Effector memory CD8-positive, alpha-beta T cell (primary cell): Measurements from ENCODE around the gene MROH2A.
"Not testable (repeated sequence)": the region's sequence is repeated elsewhere in the genome, so short reads cannot be mapped to it uniquely, and the experiment has no call there.

Experiments used
- ATAC-seq: fragments of 150-1000 bp; cut with Tn5 transposase; replicated peaks from 2 replicates; pipeline ENCODE4 v1.10.0; 2021; ENCODE audit warnings: mild to moderate bottlenecking, moderate library complexity
- DNase-seq, 3 experiments: peaks; one replicate each; pipeline ENCODE4 v3.0.0; 2021
- H3K27ac Mint-ChIP-seq, 2 donors: one replicate each; pipeline ENCODE4 v1.8.0; 2022; ENCODE audit warnings: mild to moderate bottlenecking in 2 of 2, mixed read lengths in 2 of 2, moderate library complexity in 2 of 2
- H3K27me3 Mint-ChIP-seq, 2 donors: one replicate each; pipeline ENCODE4 v1.8.0; 2022; ENCODE audit warnings: mixed read lengths in 2 of 2
- H3K36me3 Mint-ChIP-seq: one replicate; pipeline ENCODE4 v1.8.0; 2022; ENCODE audit warnings: mild to moderate bottlenecking, moderate library complexity, mixed read lengths; ENCODE audit not compliant: insufficient read depth
- H3K4me1 Mint-ChIP-seq, 2 donors: one replicate each; pipeline ENCODE4 v1.8.0; 2022; ENCODE audit warnings: low read depth in 2 of 2, mixed read lengths in 2 of 2
- H3K4me3 Mint-ChIP-seq, 2 donors: one replicate each; pipeline ENCODE4 v1.8.0; 2022; ENCODE audit warnings: mild to moderate bottlenecking in 2 of 2, mixed read lengths in 2 of 2, moderate library complexity in 2 of 2
- H3K9me3 Mint-ChIP-seq, 2 donors: one replicate each; pipeline ENCODE4 v1.8.0; 2022; ENCODE audit warnings: mixed read lengths in 2 of 2
- total RNA-seq, 9 experiments: gene quantifications; one replicate each; lab custom pipeline; 2026; lab: John Stamatoyannopoulos, UW

The MROH2A gene, protein sequence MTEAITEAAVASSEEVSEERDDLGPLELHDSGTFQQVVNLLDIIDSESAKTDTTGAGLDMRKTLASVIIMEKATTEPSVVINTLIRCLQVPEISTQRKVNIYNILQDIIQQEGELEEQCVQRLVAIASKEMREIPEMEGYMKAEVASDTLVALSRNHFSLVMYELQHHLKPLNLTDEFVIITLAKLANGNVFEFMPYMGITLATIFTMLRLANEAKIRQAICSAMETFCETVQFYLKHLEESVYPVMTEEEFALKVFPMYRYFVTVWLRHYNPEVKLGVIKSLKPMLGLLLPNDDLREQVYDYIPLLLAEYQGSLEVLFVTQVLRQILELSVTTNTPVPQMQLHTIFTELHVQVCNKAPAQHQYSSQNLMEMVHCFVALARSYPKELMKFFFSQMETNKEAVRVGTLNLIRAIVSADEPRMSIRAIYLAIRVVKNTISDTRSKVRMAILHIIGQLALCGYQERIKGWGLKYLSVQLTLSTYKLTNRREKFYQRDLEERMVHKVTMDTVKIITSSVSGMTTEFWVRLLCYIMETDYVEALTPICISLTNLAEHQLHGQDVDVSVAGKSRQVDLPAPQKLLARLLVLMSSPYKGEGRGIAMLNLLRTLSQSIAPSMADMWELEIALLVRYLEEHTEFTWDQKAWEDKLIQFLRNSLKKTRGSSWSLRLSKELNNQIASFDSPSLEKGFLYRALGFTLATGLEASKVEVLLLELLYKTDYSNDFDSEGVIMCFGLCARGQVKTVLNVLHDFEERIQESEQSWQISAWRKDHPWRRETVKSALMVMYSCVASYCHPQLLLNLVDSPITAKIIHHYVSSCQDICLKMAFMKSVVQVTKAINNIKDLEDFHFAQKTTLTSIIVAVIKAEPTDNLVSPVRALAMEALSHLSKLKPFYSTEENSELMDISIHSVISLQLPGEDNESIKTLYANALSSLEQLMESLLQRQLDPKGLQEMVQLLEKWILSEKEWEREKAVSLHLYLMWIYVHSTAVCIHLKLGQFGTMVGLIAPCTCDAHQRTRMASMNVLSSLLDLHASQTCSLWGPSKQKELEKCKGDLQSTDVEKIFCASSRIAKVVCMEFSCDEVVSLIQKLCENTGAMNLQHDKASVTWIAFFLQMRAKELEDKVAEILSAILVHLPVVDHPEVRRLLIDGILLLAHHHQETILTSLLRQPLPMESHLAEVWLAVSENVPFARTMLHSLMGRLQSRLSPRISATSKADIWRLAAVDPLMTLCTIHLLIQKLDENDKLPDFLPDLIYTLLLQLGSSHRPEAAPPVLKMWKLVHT (N-terminal part only)
- total RNA-seq = 0 to 0.03 (median 0) reads per million in 9 experiments

DNA sequence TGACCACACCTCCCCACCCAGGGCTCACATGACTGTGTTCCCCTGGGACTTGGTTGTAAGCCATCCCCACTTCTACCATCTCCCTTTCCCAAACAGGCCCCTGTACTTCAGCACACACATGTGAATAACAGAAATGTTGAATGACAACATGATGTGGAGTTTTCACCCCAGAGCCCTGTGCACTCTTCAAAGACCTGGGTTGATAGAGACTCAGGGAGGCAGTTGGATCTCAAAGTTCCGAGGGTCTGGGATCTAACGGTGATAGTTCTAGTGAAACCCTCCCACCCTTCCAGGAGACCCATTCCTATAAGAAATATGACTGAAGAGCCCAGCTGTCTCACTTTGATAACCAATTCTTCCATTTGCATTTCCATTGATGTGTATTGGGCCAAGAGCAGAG is at the start of gene MROH2A:
MROH2A (plus strand) TSS at position 301 of the 400 bp plus-strand sequence. CDS start 1,029 bp downstream, outside the sequence.
- Mint-ChIP-seq H3K9me3 (peaks cover 0 to 12% of the 10 kb centered on the region in 2 donors), H3K36me3 (no peaks in the 10 kb centered on the region), H3K4me1 (no peaks in the 10 kb centered on the region), H3K27ac (no peak within 1 kb of the TSS), H3K4me3 (no peak within 1 kb of the TSS), H3K27me3 (peaks cover 52 to 91% of the 10 kb centered on the region in 2 donors)
- no peak for ATAC-seq
- no peak for DNase-seq

DNA sequence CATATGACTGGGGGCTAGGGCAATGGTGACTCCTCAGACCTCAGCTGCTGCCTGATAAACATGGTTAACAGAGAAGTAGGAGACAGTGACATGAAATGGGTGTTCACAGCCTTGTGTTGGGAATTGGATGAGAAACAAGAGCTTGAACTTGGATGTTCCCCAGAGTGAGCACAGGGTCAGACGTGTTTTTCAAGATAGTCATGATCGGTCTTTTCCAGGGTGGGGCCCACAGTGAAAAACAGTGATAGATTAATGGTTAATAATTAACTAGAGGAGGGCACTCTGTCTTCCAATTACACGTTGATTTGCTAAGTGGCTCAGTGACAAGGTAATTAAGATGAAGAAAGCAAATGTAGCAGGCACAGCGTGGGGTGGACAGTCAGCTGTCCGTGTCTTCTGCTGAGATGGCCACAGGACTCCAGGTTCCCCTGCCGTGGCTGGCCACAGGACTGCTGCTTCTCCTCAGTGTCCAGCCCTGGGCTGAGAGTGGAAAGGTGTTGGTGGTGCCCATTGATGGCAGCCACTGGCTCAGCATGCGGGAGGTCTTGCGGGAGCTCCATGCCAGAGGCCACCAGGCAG is 49.3 kb upstream of the MROH2A start, which contains the start of gene UGT1A3:
UGT1A3 (plus strand) TSS at position 320 of the 579 bp plus-strand sequence; CDS start at position 405, 85 bp downstream.
- no peaks in the 10 kb centered on the region for H3K4me1 Mint-ChIP-seq
- no peaks in the 10 kb centered on the region for H3K36me3 Mint-ChIP-seq
- no peak within 1 kb of the TSS for H3K4me3 Mint-ChIP-seq

DNA sequence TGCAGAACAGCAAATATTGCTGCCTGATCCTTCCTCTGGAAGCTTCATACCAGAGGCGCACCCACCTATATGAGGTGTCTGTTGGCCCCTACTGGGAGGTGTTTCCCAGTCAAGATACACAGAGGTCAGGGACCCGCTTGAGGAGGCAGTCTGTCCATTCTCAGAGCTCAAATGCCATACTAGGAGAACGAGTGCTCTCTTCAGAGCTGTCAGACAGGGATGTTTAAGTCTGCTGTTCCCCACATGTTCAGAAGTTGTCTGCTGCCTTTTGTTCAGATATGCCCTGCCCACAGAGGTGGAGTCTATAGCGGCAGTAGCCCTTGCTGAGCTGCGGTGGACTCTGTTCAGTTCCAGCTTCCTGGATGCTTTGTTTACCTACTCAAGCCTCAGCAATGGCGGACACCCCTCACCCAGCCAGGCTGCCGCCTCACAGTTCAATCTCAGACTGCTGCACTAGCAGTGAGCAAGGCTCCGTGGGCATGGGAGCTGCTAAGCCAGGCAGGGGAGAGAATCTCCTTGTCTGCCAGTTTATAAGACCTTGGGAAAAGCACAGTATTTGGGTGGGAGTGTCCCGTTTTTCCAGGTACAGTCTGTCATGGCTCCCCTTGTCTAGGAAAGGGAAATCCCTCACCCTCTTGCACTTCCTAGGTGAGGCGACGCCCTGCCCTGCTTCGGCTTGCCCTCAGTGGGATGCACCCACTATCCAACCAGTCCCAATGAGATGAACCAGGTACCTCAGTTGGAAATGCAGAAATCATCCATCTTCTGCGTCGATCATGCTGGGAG is 41.1 kb upstream of the MROH2A start:
- ATAC-seq, H3K9me3 Mint-ChIP-seq, DNase-seq, H3K4me3 Mint-ChIP-seq, H3K27ac Mint-ChIP-seq, H3K4me1 Mint-ChIP-seq, H3K36me3 Mint-ChIP-seq: not testable (repeated sequence)
- H3K27me3 Mint-ChIP-seq = peaks cover 66 to 74% of the 10 kb centered on the region in 2 donors

More for the DNA sequence above, 49.3 kb upstream of the MROH2A start, which contains the start of gene UGT1A3:
- no peaks in the 10 kb centered on the region for H3K9me3 Mint-ChIP-seq
- no peak within 1 kb of the TSS for H3K27ac Mint-ChIP-seq
- DNase-seq (no peak), ATAC-seq (no peak)
- H3K27me3 Mint-ChIP-seq = peaks cover 43 to 67% of the 10 kb centered on the region in 2 donors

DNA sequence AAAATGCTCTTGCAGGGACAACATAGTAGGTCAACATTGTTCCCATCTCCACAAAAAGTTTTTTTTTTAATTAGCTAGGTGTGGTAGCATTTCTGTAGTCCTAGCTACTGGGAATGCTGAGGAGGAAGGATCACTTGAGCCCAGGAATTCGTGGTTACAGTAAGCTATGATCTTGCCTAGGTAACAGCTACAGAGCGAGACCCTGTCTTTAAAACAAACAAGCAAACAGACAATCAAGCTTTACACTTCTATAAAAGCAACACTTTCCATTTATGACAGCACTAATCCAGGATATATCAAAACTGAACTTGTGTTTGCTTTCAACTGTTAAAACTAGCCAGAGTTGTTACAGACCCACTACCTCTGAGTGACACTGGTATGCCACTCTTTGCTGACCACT is 37.3 kb upstream of the MROH2A start:
- Mint-ChIP-seq H3K27ac (no peak overlapping the region), H3K9me3 (no peaks in the 10 kb centered on the region), H3K4me1 (no peaks in the 10 kb centered on the region), H3K27me3 (peaks cover 45 to 52% of the 10 kb centered on the region in 2 donors), H3K36me3 (no peaks in the 10 kb centered on the region), H3K4me3 (no peak overlapping the region)
- DNase-seq (no peak), ATAC-seq (no peak)

DNA sequence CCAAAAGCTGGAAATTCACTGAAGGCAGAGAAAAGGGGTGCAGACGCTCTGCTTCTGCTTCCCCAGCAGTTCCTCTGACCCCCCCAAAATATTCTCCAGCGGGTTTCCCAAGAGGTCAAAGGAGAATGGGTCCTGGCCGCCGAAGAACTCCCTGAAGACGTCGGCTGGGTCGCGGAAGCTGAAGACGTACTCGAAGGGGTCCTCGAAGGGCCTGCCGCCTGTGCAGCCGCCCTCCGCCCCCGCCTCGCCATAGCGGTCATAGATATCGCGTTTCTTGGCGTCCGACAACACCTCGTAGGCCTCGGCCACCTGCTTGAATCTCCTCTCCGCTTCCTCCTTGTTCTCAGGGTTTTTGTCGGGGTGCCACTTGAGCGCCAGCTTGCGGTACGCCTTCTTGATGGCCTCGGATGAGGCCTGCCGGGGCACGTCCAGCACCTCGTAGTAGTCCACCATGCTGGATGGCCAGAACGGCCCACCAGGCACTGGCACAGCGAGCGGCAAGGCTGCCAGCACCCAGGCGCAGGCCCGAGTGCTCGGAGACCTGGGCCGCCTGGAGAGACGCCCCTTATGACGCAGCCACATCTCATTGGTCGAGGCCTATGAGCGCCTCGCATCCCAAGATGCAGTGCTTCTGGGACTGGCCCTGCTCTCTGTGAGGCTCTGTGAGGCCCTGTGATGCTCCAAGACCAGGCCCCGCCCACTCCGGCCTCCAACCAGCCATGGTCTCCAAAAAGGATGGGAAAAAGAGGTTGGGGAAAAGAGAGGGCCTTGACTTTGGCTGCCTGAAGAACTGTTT is 34.5 kb upstream of the MROH2A start:
- Mint-ChIP-seq H3K27me3 (peaks cover 46 to 56% of the 10 kb centered on the region in 2 donors), H3K4me3 (no peak overlapping the region), H3K4me1 (no peaks in the 10 kb centered on the region), H3K9me3 (no peaks in the 10 kb centered on the region), H3K27ac (no peak overlapping the region), H3K36me3 (no peaks in the 10 kb centered on the region)
- DNase-seq (no peak), ATAC-seq (no peak)

DNA sequence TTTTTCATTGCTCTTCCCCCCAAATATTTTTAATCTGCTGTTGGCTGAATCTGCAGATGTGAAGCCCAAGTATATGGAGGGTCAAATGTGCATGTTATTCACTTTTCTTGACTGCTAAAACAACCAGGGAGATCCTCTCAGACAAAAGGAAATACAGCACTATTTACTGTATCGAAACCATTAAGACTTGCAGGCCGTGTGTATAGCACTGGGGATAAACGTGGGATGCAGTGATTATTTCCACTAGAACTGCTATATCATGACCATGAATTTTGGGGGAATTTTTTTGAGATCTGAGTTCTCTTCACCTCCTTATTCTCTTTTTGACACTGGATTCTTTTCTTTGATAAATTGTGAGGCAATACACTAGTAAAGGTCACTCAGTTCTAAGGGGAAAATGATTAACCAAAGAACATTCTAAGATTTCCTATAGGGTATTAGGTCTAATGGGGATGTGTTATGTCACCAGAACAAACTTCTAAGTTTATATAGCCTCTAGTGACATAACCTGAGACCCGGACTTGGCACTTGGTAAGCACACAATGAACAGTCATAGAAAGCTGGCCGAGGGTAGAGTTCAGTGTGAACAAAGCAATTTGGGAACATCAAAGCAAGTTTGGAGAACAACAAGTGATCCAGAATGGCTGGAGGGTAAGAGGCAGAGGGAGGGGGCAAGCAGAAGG is 32.9 kb upstream of the MROH2A start:
- H3K4me3 Mint-ChIP-seq = no peak overlapping the region

DNA sequence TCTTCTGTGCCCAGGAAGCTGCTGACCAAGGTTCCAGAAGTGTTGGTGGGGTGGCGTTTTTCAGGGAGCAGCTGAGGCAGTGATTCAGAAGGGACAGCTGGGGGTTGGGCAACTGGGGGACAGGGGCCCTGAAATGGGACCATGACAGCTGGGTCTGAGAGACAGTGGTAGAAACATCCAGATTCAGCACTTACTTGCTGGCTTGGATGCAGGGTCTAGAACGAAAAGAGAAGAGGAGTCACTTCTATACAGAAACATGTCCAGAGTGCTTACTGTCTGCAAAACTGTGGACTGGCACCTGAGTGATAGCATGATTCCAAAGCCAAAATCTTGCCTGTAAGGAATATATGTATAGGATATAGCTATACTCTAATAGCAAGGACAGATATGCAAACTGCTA is 32.3 kb upstream of the MROH2A start:
- peaks cover 47 to 59% of the 10 kb centered on the region in 2 donors for H3K27me3 Mint-ChIP-seq
- not testable (repeated sequence) for H3K9me3 Mint-ChIP-seq

More for the DNA sequence above, 32.9 kb upstream of the MROH2A start:
- Mint-ChIP-seq H3K4me1 (no peaks in the 10 kb centered on the region), H3K36me3 (no peaks in the 10 kb centered on the region), H3K9me3 (peaks cover 0 to 4% of the 10 kb centered on the region in 2 donors), H3K27me3 (peaks cover 50 to 56% of the 10 kb centered on the region in 2 donors), H3K27ac (no peak overlapping the region)
- ATAC-seq (no peak), DNase-seq (no peak)

DNA sequence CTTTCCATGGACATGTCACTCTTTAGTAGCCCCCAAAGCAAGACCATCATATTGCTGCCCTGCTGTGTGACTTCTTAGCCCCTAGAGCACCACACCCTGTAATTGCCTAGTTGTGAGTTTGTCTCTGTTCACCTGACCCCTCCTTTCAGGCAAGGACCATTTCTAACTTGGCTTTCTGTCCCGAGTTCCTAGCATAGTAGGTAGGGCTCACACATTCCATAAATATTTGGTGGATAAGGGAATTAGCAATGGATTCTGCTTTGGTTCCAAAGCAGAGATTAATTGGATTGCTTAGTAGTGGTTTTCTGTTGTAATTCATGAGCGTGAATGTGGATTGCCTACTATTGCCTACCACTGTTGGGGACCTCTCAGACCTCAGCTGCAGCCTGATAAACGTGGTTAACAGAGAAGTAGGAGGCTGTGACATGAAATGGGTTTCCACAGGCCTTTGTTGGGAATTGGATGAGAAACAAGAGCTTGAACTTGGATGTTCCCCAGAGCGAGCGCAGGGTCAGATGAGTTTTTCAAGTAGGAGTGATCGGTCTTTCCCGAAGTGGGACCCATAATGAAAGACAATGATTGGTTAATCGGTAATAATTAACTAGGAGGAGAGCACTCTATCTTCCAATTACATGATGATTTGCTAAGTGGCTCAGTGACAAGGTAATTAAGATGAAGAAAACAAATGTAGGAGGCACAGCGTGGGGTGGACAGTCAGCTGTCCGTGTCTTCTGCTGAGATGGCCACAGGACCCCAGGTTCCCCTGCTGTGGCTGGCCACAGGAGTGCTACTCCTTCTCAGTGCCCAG is 31.5 kb upstream of the MROH2A start:
- no peaks in the 10 kb centered on the region for H3K4me1 Mint-ChIP-seq
- ATAC-seq (no peak), DNase-seq (no peak)
- H3K4me3 Mint-ChIP-seq = no peak overlapping the region
- no peaks in the 10 kb centered on the region for H3K36me3 Mint-ChIP-seq
- no peak overlapping the region for H3K27ac Mint-ChIP-seq
- peaks cover 40 to 67% of the 10 kb centered on the region in 2 donors for H3K27me3 Mint-ChIP-seq
- H3K9me3 Mint-ChIP-seq = peaks cover 0 to 5% of the 10 kb centered on the region in 2 donors

More for the DNA sequence above, 32.3 kb upstream of the MROH2A start:
- not testable (repeated sequence) for H3K4me1 Mint-ChIP-seq, DNase-seq, H3K36me3 Mint-ChIP-seq, H3K27ac Mint-ChIP-seq, H3K4me3 Mint-ChIP-seq, ATAC-seq

DNA sequence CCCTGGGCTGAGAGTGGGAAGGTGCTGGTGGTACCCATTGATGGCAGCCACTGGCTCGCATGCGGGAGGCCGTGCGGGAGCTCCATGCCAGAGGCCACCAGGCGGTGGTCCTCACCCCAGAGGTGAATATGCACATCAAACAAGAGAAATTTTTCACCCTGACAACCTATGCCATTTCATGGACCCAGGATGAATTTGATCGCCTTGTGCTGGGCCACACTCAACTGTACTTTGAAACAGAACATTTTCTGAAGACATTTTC is 30.9 kb upstream of the MROH2A start:
- DNase-seq (no peak), ATAC-seq (no peak)
- H3K27ac Mint-ChIP-seq = no peak overlapping the region
- no peaks in the 10 kb centered on the region for H3K4me1 Mint-ChIP-seq
- H3K36me3 Mint-ChIP-seq = no peaks in the 10 kb centered on the region
- H3K9me3 Mint-ChIP-seq = peaks cover 0 to 5% of the 10 kb centered on the region in 2 donors
- peaks cover 40 to 72% of the 10 kb centered on the region in 2 donors for H3K27me3 Mint-ChIP-seq
- no peak overlapping the region for H3K4me3 Mint-ChIP-seq

DNA sequence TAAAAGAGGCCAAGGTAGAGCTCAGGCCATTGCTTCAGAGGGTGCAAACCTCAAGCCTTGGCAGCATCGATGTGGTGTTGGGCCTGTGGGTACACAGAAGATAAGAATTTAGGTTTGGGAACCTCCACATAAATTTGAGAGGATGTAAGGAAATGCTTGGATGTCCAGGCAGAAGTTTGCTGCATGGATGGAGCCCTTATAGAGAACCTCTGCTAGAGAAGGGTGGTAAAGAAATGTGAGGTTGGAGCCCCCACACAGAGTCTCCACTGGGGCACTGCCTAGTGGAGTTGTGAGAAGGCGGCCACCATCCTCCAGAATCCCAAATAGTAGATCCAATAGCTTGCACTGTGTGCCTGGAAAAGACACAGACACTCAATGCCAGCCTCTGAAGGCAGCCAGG is 27.4 kb upstream of the MROH2A start:
- H3K4me1 Mint-ChIP-seq, H3K4me3 Mint-ChIP-seq, H3K9me3 Mint-ChIP-seq, H3K36me3 Mint-ChIP-seq, DNase-seq, H3K27ac Mint-ChIP-seq, ATAC-seq: not testable (repeated sequence)
- H3K27me3 Mint-ChIP-seq = peaks cover 40 to 94% of the 10 kb centered on the region in 2 donors
